ENCODE measurements around the gene CASK.
"Not testable (repeated sequence)": the region's sequence is repeated elsewhere in the genome, so short reads cannot be mapped to it uniquely, and the experiment has no call there.

Gene CASK

GRCh38 chrX:41684940-41685339 is 238.4 kb downstream of the CASK start:
- no peak for DNase-seq

GRCh38 chrX:41684138-41684537 is 239.2 kb downstream of the CASK start:
- DNase-seq: no peak

GRCh38 chrX:41677183-41678060 is 245.9 kb downstream of the CASK start:
- no peak for DNase-seq

- not testable (repeated sequence) for DNase-seq
Observed at GRCh38 chrX:41676361-41676760, 247.0 kb downstream of the CASK start.

GRCh38 chrX:41672643-41673042 is 250.7 kb downstream of the CASK start:
- no peak for DNase-seq

- no peak for DNase-seq
Observed at GRCh38 chrX:41671082-41671481, 252.3 kb downstream of the CASK start.

GRCh38 chrX:41670112-41670511 is 253.2 kb downstream of the CASK start:
- DNase-seq: no peak

GRCh38 chrX:41667631-41668030 is 255.7 kb downstream of the CASK start:
- DNase-seq: no peak

- peak; percentile 86 for DNase-seq
Observed at GRCh38 chrX:41666251-41666650, 257.1 kb downstream of the CASK start.

- DNase-seq: no peak
Observed at GRCh38 chrX:41665686-41666085, 257.7 kb downstream of the CASK start.

GRCh38 chrX:41664908-41665307 is 258.4 kb downstream of the CASK start:
- no peak for DNase-seq

- no peak for DNase-seq
Observed at GRCh38 chrX:41664375-41664901, 258.9 kb downstream of the CASK start.

- DNase-seq: peak; percentile 0
Observed at GRCh38 chrX:41661366-41662095, 261.8 kb downstream of the CASK start.

- no peak for DNase-seq
Observed at GRCh38 chrX:41655631-41656030, 267.7 kb downstream of the CASK start.

GRCh38 chrX:41655101-41655500 is 268.3 kb downstream of the CASK start:
- DNase-seq: no peak

GRCh38 chrX:41653125-41653524 is 270.2 kb downstream of the CASK start:
- no peak for DNase-seq

- not testable (repeated sequence) for DNase-seq
Observed at GRCh38 chrX:41646201-41646600, 277.2 kb downstream of the CASK start.

- DNase-seq: peak; percentile 81
Observed at GRCh38 chrX:41634284-41634683, 289.1 kb downstream of the CASK start.

- peak; percentile 49 for DNase-seq
Observed at GRCh38 chrX:41630091-41630490, 293.3 kb downstream of the CASK start.

- no peak for DNase-seq
Observed at GRCh38 chrX:41629539-41629938, 293.8 kb downstream of the CASK start.

- no peak for DNase-seq
Observed at GRCh38 chrX:41621222-41621723, 302.1 kb downstream of the CASK start.

- DNase-seq: no peak
Observed at GRCh38 chrX:41619221-41619620, 304.1 kb downstream of the CASK start.

GRCh38 chrX:41616935-41617334 is 306.4 kb downstream of the CASK start:
- DNase-seq: no peak

- no peak for DNase-seq
Observed at GRCh38 chrX:41616255-41616654, 307.1 kb downstream of the CASK start.

Data from MV-4-11 (cell line).